Kidney tubule cell (primary cell): ENCODE data around the gene RDM1.
A peak's percentile ranks its signal among the peaks of the same experiment; 100 is the strongest.
"Not testable (repeated sequence)": the region's sequence is repeated elsewhere in the genome, so short reads cannot be mapped to it uniquely, and the experiment has no call there.

ENCODE experiments used
- DNase-seq: peaks from one replicate; pipeline ENCODE4 v3.0.0-alpha.2; 2018; ENCODE audit warnings: low spot score

Gene RDM1

GRCh38 chr17:35930211-35931065, at the start of gene RDM1:
Gene RDM1 (minus strand): TSS chr17:35930773. CDS start chr17:35930727, 46 bp downstream.
- DNase-seq: peak; percentile 84

- DNase-seq: no peak
Observed at GRCh38 chr17:35978346-35978745, 47.8 kb upstream of the RDM1 start.

GRCh38 chr17:35977509-35977908, 46.9 kb upstream of the RDM1 start:
- no peak for DNase-seq

- DNase-seq: peak; percentile 22
Observed at GRCh38 chr17:35973333-35974260, 43.0 kb upstream of the RDM1 start.

GRCh38 chr17:35972945-35973332, 42.4 kb upstream of the RDM1 start:
- DNase-seq: no peak

GRCh38 chr17:35972535-35972934, 42.0 kb upstream of the RDM1 start:
- DNase-seq: no peak

GRCh38 chr17:35972066-35972465, 41.5 kb upstream of the RDM1 start:
- DNase-seq: no peak

- DNase-seq: peak; percentile 77
Observed at GRCh38 chr17:35969558-35970380, 39.2 kb upstream of the RDM1 start.

- no peak for DNase-seq
Observed at GRCh38 chr17:35968520-35969054, 38.0 kb upstream of the RDM1 start.

- no peak for DNase-seq
Observed at GRCh38 chr17:35965272-35965671, 34.7 kb upstream of the RDM1 start.

GRCh38 chr17:35963663-35964062, 33.1 kb upstream of the RDM1 start:
- DNase-seq: no peak

GRCh38 chr17:35953720-35954119, 23.1 kb upstream of the RDM1 start:
- DNase-seq: no peak

GRCh38 chr17:35949401-35949800, 18.8 kb upstream of the RDM1 start:
- DNase-seq: no peak

- DNase-seq: no peak
Observed at GRCh38 chr17:35948092-35948491, 17.5 kb upstream of the RDM1 start.

GRCh38 chr17:35947156-35947585, 16.6 kb upstream of the RDM1 start:
- DNase-seq: peak; percentile 54

- DNase-seq: peak; percentile 49
Observed at GRCh38 chr17:35944151-35944550, 13.6 kb upstream of the RDM1 start.

- no peak for DNase-seq
Observed at GRCh38 chr17:35943537-35943936, 13.0 kb upstream of the RDM1 start, which contains the start of gene LYZL6. Gene LYZL6 (minus strand): TSS chr17:35943713. CDS start chr17:35939356, 4,357 bp downstream.

- DNase-seq: no peak
Observed at GRCh38 chr17:35942588-35943186, 12.1 kb upstream of the RDM1 start.

GRCh38 chr17:35938492-35938891, 7.9 kb upstream of the RDM1 start:
- not testable (repeated sequence) for DNase-seq

GRCh38 chr17:35936063-35936462, 5.5 kb upstream of the RDM1 start:
- DNase-seq: no peak

- no peak for DNase-seq
Observed at GRCh38 chr17:35934760-35935159, 4.2 kb upstream of the RDM1 start.
